Esophagus squamous epithelium (tissue), 5 donors: ENCODE results near the gene NAA16. TPM values are rescaled to one million over a fixed set of nuclear protein-coding genes. Genes with fewer than 3 reads are reported as not detected.
"Not testable (repeated sequence)": the region's sequence is repeated elsewhere in the genome, so short reads cannot be mapped to it uniquely, and the experiment has no call there.

Source experiments
- DNase-seq: peaks from one replicate; lab custom pipeline; 2025; lab: John Stamatoyannopoulos, UW
- H3K27ac ChIP-seq, 4 donors: fragments of 200-600 bp; sonication (generic); one replicate each; pipeline ENCODE4 v1.5.1; 2016 to 2019; ENCODE audit warnings: mild to moderate bottlenecking in 1 of 4
- H3K27me3 ChIP-seq, 4 donors: fragments of 200-600 bp; sonication (generic); 1 replicate in 3 of 4; 2 replicates in 1 of 4; pipeline versions ENCODE4 v1.5.1 to v1.6.0; 2017 to 2021; ENCODE audit warnings: antibody characterized with exemption in 1 of 4
- H3K36me3 ChIP-seq, 3 donors: fragments of 200-600 bp; sonication (generic); one replicate each; pipeline ENCODE4 v1.5.1; 2016 to 2019
- H3K4me1 ChIP-seq, 3 donors: fragments of 200-600 bp; sonication (generic); one replicate each; pipeline ENCODE4 v1.5.1; 2017 to 2019
- H3K4me3 ChIP-seq, 4 donors: fragments of 200-600 bp; sonication (generic); 1 replicate in 3 of 4; 2 replicates in 1 of 4; pipeline ENCODE4 v1.5.1; 2016 to 2019; ENCODE audit warnings: mild to moderate bottlenecking in 2 of 4, moderate library complexity in 1 of 4
- H3K9me3 ChIP-seq, 3 donors: fragments of 200-600 bp; sonication (generic); one replicate each; pipeline ENCODE4 v1.5.1; 2016 to 2019
- POLR2A ChIP-seq, 4 donors: fragments of 450-650 bp; IDR thresholded peaks; one replicate each; pipeline ENCODE4 v1.6.1; 2017; ENCODE audit warnings: antibody characterized with exemption in 4 of 4, mild to moderate bottlenecking in 4 of 4, moderate library complexity in 3 of 4
- WGBS, 2 donors: methylation state at CpG; one replicate each; pipeline ENCODE4 v1.1.5; 2018; 5-methylcytosine and 5-hydroxymethylcytosine counted together
- intact Hi-C: fragments of 100-400 bp; cut with DNase I; formaldehyde crosslinking; loops from one replicate; pipeline ENCODE4 v1.15.0; 2022
- total RNA-seq, 4 donors: library from RNA; depleted of rRNA; stranded (reverse); fragments of >200 nt; gene quantifications; one replicate each; pipeline ENCODE4 v1.1.0, GENCODE V29; 2016
- TF ChIP-seq, protein P1 (sequence below), 6 experiments: fragments of 450-650 bp in 4 of 6; fragments of 200-600 bp in 2 of 6; sonication (generic) in 2 of 6; IDR thresholded peaks; one replicate each; pipeline ENCODE4 v1.5.1; 2016 to 2019; ENCODE audit warnings: antibody characterized with exemption in 6 of 6, mild to moderate bottlenecking in 4 of 6, moderate library complexity in 4 of 6
- donor health status: DM: yes; HTN: yes; CAD: no.

Gene NAA16
- total RNA-seq, 4 donors from 2014 or later, result 8.1 to 21.4 (median 12.1) TPM

DNA sequence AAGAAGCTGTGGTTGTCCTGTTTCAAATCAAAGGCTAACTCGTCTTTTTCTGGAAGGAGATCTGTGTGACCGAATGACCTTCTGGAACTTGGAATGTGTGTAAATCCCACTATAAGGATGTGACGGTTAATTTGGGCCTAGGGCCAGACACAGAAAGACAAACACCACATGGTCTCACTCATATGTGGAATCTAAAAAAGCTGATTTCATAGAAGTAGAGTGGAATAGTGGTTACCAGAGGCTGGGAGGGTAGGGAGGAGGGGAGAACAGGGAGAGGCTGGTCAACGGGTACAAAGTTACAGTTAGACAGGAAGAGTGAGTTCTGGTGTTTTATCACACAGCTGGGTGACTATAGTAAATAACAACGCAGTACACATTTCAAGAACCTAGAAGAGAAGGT is 107.0 kb downstream of the NAA16 start:
- WGBS, 2 donors, result 24 to 35% methylated on average over 5 of the region's 5 CpGs
- no peak for DNase-seq

DNA sequence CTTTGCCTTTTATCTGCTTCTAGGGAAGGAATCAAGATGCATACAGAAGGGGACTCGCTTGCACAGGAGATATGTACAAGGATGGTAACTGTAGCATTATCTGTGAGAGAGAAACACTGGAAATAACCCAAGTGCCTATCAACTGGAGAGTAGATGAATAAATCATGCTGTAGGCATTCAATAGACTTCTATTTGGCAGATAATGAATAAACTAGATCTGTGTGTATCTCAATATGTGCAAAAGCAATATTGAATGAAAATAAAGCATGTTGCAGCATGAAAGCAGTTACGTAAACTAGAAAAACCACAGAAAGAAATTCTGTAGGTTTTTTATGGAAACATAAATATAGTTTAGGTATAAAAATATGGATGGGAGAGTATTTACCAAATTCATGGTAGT is 107.7 kb downstream of the NAA16 start:
- no peak overlapping the region for H3K4me3 ChIP-seq
- WGBS, 2 donors, result 39 to 76% methylated on average over 2 of the region's 2 CpGs
- DNase-seq, result no peak
- no peaks in the 10 kb centered on the region for H3K36me3 ChIP-seq
- no peaks in the 10 kb centered on the region for H3K27me3 ChIP-seq
- TF ChIP-seq, protein P1, sequence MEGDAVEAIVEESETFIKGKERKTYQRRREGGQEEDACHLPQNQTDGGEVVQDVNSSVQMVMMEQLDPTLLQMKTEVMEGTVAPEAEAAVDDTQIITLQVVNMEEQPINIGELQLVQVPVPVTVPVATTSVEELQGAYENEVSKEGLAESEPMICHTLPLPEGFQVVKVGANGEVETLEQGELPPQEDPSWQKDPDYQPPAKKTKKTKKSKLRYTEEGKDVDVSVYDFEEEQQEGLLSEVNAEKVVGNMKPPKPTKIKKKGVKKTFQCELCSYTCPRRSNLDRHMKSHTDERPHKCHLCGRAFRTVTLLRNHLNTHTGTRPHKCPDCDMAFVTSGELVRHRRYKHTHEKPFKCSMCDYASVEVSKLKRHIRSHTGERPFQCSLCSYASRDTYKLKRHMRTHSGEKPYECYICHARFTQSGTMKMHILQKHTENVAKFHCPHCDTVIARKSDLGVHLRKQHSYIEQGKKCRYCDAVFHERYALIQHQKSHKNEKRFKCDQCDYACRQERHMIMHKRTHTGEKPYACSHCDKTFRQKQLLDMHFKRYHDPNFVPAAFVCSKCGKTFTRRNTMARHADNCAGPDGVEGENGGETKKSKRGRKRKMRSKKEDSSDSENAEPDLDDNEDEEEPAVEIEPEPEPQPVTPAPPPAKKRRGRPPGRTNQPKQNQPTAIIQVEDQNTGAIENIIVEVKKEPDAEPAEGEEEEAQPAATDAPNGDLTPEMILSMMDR (IDR thresholded peaks at IDR 0.05), result no peak
- no peak for TF ChIP-seq POLR2A (IDR thresholded peaks at IDR 0.05)
- intact Hi-C loops, result no loop called here
- peaks cover 0 to 14% (median 0%) of the 10 kb centered on the region in 3 donors for H3K4me1 ChIP-seq
- H3K27ac ChIP-seq, result no peak overlapping the region
- no peaks in the 10 kb centered on the region for H3K9me3 ChIP-seq

More for the DNA sequence above, 107.0 kb downstream of the NAA16 start:
- intact Hi-C loops, result no loop called here
- no peak overlapping the region for H3K4me3 ChIP-seq
- no peaks in the 10 kb centered on the region for H3K9me3 ChIP-seq
- no peak overlapping the region for H3K27ac ChIP-seq
- H3K36me3 ChIP-seq, result no peaks in the 10 kb centered on the region
- H3K27me3 ChIP-seq, result no peaks in the 10 kb centered on the region
- TF ChIP-seq, protein P1 (IDR thresholded peaks at IDR 0.05), result no peak
- no peak for TF ChIP-seq POLR2A (IDR thresholded peaks at IDR 0.05)
- peaks cover 0 to 14% (median 0%) of the 10 kb centered on the region in 3 donors for H3K4me1 ChIP-seq

DNA sequence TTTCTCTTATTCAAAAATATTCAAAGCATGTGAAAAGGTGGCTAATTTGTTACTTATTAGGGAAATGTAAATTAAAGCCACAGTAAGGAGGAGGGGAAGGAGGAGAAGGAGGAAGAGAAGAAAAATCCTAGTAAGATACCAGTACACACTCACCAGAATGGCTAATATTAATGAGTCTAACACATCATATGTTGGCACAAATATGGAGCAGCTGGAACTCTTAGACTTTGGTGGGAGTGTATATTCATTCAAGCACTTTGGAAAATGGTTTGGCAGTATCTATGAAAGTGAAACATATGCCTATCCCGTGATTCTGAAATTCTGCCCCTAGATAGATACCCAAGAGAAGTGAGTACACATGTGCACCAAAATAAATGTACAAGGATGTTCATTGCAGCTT is 108.1 kb downstream of the NAA16 start:
- 29 to 30% methylated on average over 1 of the region's 1 CpG for WGBS, 2 donors

DNA sequence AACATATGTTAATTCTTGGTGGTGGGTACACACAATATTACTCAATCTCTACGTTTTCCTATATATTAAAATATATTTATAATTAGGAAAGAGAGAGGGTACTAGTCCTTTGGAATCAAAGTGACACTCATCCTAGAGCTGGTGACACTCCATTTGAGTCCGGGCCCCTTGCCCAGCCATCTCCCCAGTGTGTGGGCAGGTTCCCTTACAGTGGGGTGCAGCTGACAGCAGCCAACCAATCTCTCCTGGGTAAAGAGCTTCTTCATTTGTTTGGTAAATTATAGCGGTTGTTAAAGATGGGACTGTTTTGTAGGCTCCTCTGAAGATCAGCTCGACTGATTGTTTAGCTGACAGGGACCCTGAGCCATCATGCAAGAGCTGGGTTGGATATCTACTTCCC is 109.1 kb downstream of the NAA16 start:
- Histone ChIP-seq H3K36me3 (no peaks in the 10 kb centered on the region), H3K27me3 (no peaks in the 10 kb centered on the region), H3K9me3 (no peaks in the 10 kb centered on the region), H3K4me1 (peaks cover 0 to 14% (median 0%) of the 10 kb centered on the region in 3 donors), H3K27ac (no peak overlapping the region), H3K4me3 (no peak overlapping the region)
- DNase-seq, result no peak
- TF ChIP-seq, protein P1 (IDR thresholded peaks at IDR 0.05), result no peak
- TF ChIP-seq POLR2A (IDR thresholded peaks at IDR 0.05), result no peak
- intact Hi-C loops, result no loop called here
- WGBS, 2 donors, result 73 to 77% methylated on average over 4 of the region's 4 CpGs

More for the DNA sequence above, 108.1 kb downstream of the NAA16 start:
- H3K27ac ChIP-seq, result no peak overlapping the region
- DNase-seq, result no peak
- no peak overlapping the region for H3K4me3 ChIP-seq
- H3K4me1 ChIP-seq, result peaks cover 0 to 14% (median 0%) of the 10 kb centered on the region in 3 donors
- H3K36me3 ChIP-seq, result no peaks in the 10 kb centered on the region
- TF ChIP-seq POLR2A (IDR thresholded peaks at IDR 0.05), result no peak
- TF ChIP-seq, protein P1 (IDR thresholded peaks at IDR 0.05), result no peak
- no peaks in the 10 kb centered on the region for H3K9me3 ChIP-seq
- no peaks in the 10 kb centered on the region for H3K27me3 ChIP-seq
- intact Hi-C loops, result no loop called here

DNA sequence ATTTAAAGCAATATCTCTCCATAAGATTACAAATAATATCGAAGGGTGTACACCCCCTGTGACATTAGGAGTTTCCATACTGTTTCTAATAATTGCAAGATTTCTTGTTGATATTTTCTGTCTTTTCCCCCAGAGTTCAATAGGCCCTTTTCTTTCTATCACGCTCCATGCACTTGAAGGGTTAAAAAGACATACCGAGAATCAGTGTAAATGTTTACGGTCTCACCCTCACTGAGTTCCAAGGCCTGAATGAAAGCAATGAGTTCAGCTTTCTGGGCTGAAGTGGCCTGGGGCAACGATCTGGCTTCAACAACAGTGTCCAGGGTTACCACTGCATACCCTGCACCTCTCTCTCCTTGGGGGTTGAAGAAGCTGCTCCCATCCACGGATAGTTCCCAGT is 110.3 kb downstream of the NAA16 start:
- 83 to 93% methylated on average over 4 to 5 of the region's 6 CpGs for whole genome bisulfite sequencing, 2 donors
- intact Hi-C loops, DNase-seq, H3K36me3 ChIP-seq, H3K9me3 ChIP-seq, H3K27ac ChIP-seq, H3K27me3 ChIP-seq, H3K4me3 ChIP-seq: not testable (repeated sequence)
- H3K4me1 ChIP-seq, result peaks cover 0 to 14% (median 0%) of the 10 kb centered on the region in 3 donors

DNA sequence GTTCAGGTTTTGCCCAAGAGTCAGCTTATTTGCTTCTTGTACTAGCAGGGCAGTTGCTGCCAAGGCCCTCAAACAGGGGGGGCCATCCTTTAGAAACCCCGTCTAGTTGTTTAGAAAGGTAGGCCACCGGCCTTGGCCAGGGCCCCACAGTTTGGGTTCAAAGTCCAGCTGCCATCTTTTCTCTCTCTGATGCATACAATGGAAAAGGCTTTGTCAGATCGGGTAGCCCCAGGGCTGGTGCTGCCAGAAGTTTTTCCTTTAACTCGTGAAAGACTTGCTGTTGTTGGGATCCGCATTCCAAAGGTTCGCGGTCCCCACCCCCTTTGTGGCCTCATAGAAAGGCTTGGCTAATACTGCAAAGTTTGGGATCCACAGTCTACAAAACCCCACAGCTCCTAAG is 110.9 kb downstream of the NAA16 start:
- H3K36me3 ChIP-seq, H3K27ac ChIP-seq, DNase-seq, H3K27me3 ChIP-seq, intact Hi-C loops, H3K4me3 ChIP-seq, H3K9me3 ChIP-seq: not testable (repeated sequence)
- H3K4me1 ChIP-seq, result peaks cover 0 to 14% (median 0%) of the 10 kb centered on the region in 3 donors
- 44 to 53% methylated on average over 3 to 7 of the region's 7 CpGs for WGBS, 2 donors

DNA sequence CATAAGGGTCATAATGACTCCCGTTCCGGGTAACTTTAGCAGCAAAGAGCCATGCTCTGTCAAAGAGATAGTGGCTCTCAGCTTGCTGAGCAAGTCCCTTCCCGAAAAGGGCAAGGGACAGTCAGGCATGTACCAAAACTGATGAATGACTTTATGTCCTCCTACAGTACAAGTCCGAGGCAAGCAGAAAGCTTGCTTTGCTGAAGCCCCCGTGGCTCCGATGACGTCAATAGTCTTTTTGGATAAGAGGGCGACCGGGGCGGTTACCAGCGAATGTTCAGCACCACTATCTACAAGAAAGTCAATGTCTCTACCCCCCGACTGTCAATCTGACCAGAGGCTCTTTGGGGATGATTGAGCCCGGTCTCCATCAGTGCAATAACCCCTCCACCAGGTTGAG is 112.2 kb downstream of the NAA16 start:
- H3K27ac ChIP-seq, intact Hi-C loops, H3K4me3 ChIP-seq, H3K9me3 ChIP-seq, DNase-seq, H3K36me3 ChIP-seq: not testable (repeated sequence)
- H3K4me1 ChIP-seq, result peaks cover 5 to 20% (median 5%) of the 10 kb centered on the region in 3 donors
- 68 to 87% methylated on average over 7 to 10 of the region's 13 CpGs for WGBS, 2 donors
- H3K27me3 ChIP-seq, result peaks cover 0 to 18% (median 0%) of the 10 kb centered on the region in 4 donors

GRCh38 chr13:41424675-41425074 is 113.6 kb downstream of the NAA16 start:
- Histone ChIP-seq H3K27me3 (peaks cover 0 to 22% (median 0%) of the 10 kb centered on the region in 4 donors), H3K4me1 (peaks cover 6 to 13% (median 6%) of the 10 kb centered on the region in 3 donors)
- intact Hi-C loops, DNase-seq, H3K9me3 ChIP-seq, H3K36me3 ChIP-seq, H3K27ac ChIP-seq, H3K4me3 ChIP-seq: not testable (repeated sequence)
- WGBS, 2 donors, result 94 to 95% methylated on average over 6 of the region's 6 CpGs
